ENCODE data around the gene ASIP.

DNA sequence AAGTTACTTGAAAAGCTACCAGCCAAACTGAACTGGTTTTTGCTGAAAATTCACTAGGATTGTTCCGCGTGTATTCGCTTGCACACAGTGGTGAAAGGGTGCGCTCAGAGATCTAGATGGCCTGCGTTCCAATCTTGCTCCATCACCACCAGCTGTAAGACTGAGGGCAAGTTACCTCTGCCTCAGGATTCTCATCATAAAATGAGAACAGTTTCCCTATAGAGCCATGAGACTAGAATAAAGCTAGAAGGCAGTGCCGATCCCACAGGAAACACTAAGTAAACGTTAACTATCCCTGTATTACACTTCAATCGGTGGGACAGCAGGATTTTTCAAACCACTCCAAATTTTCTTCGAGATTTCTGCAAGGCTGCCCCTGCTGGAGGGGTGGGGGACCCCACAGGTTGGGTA, 61.1 kb downstream of the ASIP start:
- no peak for TF ChIP-seq ZC3H10 (CRISPR knock-in tag; IDR thresholded peaks at IDR 0.05)
- TF ChIP-seq, protein P1, sequence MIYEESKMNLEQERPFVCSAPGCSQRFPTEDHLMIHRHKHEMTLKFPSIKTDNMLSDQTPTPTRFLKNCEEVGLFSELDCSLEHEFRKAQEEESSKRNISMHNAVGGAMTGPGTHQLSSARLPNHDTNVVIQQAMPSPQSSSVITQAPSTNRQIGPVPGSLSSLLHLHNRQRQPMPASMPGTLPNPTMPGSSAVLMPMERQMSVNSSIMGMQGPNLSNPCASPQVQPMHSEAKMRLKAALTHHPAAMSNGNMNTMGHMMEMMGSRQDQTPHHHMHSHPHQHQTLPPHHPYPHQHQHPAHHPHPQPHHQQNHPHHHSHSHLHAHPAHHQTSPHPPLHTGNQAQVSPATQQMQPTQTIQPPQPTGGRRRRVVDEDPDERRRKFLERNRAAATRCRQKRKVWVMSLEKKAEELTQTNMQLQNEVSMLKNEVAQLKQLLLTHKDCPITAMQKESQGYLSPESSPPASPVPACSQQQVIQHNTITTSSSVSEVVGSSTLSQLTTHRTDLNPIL (CRISPR knock-in tag; IDR thresholded peaks at IDR 0.05; ENCODE audit: low read depth) = no peak
- no peak for TF ChIP-seq ZNF8 (CRISPR knock-in tag; IDR thresholded peaks at IDR 0.05)
- no peak for TF ChIP-seq GLIS3 (CRISPR knock-in tag; IDR thresholded peaks at IDR 0.05)
- TF ChIP-seq, protein P2, sequence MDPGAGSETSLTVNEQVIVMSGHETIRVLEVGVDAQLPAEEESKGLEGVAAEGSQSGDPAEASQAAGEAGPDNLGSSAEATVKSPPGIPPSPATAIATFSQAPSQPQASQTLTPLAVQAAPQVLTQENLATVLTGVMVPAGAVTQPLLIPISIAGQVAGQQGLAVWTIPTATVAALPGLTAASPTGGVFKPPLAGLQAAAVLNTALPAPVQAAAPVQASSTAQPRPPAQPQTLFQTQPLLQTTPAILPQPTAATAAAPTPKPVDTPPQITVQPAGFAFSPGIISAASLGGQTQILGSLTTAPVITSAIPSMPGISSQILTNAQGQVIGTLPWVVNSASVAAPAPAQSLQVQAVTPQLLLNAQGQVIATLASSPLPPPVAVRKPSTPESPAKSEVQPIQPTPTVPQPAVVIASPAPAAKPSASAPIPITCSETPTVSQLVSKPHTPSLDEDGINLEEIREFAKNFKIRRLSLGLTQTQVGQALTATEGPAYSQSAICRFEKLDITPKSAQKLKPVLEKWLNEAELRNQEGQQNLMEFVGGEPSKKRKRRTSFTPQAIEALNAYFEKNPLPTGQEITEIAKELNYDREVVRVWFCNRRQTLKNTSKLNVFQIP (CRISPR knock-in tag; IDR thresholded peaks at IDR 0.05; ENCODE audit: borderline replicate concordance, low read depth) = no peak
- no peak for TF ChIP-seq ISL1 (CRISPR knock-in tag; IDR thresholded peaks at IDR 0.05)
- TF ChIP-seq, protein P3, sequence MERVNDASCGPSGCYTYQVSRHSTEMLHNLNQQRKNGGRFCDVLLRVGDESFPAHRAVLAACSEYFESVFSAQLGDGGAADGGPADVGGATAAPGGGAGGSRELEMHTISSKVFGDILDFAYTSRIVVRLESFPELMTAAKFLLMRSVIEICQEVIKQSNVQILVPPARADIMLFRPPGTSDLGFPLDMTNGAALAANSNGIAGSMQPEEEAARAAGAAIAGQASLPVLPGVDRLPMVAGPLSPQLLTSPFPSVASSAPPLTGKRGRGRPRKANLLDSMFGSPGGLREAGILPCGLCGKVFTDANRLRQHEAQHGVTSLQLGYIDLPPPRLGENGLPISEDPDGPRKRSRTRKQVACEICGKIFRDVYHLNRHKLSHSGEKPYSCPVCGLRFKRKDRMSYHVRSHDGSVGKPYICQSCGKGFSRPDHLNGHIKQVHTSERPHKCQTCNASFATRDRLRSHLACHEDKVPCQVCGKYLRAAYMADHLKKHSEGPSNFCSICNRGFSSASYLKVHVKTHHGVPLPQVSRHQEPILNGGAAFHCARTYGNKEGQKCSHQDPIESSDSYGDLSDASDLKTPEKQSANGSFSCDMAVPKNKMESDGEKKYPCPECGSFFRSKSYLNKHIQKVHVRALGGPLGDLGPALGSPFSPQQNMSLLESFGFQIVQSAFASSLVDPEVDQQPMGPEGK (CRISPR knock-in tag; IDR thresholded peaks at IDR 0.05; ENCODE audit: borderline replicate concordance) = no peak
- no peak for TF ChIP-seq ARNTL (CRISPR knock-in tag; IDR thresholded peaks at IDR 0.05; ENCODE audit: borderline replicate concordance, low read depth)
- no peak for TF ChIP-seq ESRRG (CRISPR knock-in tag; IDR thresholded peaks at IDR 0.05)
- TF ChIP-seq, protein P4, sequence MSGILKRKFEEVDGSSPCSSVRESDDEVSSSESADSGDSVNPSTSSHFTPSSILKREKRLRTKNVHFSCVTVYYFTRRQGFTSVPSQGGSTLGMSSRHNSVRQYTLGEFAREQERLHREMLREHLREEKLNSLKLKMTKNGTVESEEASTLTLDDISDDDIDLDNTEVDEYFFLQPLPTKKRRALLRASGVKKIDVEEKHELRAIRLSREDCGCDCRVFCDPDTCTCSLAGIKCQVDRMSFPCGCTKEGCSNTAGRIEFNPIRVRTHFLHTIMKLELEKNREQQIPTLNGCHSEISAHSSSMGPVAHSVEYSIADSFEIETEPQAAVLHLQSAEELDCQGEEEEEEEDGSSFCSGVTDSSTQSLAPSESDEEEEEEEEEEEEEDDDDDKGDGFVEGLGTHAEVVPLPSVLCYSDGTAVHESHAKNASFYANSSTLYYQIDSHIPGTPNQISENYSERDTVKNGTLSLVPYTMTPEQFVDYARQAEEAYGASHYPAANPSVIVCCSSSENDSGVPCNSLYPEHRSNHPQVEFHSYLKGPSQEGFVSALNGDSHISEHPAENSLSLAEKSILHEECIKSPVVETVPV (CRISPR knock-in tag; IDR thresholded peaks at IDR 0.05) = no peak
- TF ChIP-seq ZFP30 (CRISPR knock-in tag; IDR thresholded peaks at IDR 0.05) = no peak
- TF ChIP-seq SNAI2 (CRISPR knock-in tag; IDR thresholded peaks at IDR 0.05) = no peak
- TF ChIP-seq ZFP3 (CRISPR knock-in tag; IDR thresholded peaks at IDR 0.05) = no peak
- TF ChIP-seq ZNF70 (CRISPR knock-in tag; IDR thresholded peaks at IDR 0.05) = no peak

Data from SK-N-SH treated with all-trans-retinoic acid at 6 μM for 48 hours (cell line).